Amygdala (tissue), 56 donors: ENCODE results near the gene TAB2.

Source experiments
- DNase-seq, 56 donors: peaks; one replicate each; lab custom pipeline; 2025; lab: John Stamatoyannopoulos, UW

The TAB2 gene

GRCh38 chr6:149363154-149363553 lies 45.6 kb downstream of the TAB2 start:
- no peak for DNase-seq

DNA sequence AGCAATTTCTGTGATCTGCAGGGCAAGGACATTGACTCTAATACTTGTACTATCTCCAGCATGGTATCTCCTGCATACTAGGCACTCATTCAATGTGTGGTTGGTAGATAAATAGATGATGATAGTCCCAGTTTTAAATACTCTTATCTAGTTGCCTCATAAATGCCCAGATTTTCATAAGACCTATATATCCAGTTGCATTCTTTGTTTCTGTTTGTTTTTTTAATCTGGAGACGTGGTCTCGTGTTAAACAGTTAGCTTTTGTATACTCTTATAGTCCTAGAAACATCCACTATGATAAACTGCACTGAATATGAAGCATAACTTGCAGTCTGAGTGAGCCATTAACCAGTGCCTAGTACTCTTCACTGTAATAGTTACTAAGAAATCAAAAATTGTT lies 47.0 kb downstream of the TAB2 start:
- no peak for DNase-seq

DNA sequence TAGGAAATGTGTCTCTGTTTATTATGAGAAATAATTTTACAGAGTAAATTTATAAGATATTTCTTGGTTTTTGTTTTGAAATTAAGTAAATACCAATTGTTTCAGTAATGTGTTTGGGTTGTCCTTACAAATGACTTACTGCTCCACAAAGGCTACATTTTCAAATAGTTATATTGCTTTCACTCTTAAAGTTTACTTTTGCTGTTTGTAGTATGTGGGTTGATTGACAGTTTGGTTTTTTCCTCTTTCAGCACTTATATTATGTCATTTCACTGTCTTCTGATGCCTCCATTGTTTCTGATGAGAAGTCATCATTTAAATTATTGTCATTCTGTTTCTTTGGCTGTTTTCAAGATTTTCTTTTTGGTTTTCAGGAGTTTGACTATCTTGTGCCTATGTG lies 47.7 kb downstream of the TAB2 start:
- no peak for DNase-seq

DNA sequence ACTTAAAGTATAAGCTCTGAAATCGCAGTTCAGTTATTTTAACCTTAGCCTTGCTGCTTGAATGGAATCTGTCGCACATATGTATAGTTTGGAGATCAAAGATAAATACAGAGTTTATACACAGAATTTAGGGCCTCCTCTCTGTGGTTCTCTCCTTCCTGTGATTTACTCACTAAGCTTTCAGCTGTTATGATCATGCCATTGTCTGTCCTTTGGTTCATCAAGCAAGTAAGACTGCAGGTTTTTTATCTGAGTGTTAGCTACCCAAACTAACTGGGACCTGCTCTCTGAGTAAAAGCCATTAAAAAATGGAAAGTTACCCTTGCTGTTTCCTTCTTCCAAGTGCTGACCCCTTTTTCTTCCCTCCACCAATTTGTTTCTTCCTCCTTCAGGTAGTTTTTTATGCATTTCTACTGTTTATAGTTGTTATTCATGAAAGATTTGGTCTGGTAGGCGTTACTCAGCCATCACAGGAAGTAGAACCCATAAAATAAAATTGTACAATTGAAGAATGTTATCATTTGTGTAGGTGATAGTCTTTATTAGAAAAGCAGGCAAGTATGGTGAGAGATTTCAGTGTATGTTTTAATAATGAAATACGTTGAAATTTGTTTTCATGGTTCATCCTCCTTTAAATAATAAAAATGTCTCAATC lies 48.9 kb downstream of the TAB2 start:
- DNase-seq = no peak

DNA sequence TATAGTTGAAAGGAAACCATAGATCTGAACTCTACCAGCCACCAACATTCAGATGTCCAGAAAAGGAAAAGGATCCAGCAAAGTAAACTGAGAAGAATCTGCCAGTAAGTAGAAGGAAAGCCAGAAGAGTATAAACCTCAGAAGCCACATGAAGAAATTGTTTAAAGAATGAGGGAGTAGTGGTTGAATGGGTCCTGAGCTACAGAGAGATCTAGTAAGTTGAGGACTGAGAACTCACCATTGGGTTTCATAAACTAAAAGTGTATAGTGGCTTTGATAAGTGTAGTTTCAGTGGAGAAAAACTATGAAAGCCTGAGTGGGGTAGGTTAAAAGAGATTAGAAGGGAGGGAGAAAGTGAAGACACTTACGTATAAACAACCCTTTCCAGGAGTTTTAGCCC lies 50.6 kb downstream of the TAB2 start:
- DNase-seq = no peak

DNA sequence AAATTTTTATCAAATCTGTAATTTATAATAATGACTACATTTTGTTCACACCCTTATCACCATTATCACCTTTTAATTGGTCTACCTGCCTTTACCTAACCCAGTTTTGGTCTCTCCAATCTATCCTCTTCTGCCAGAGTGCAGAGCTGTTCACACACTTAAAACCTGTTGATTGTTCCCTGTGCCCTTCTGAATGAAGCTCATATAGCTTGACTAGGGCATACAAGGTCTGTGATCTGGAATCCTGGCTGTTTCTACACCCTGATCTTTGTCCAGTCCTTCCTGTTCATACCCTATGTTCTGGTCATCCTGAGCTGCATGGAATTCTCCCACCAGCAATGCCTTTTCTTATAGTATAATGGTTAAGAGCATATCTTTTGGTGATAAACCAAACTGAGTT lies 53.6 kb downstream of the TAB2 start:
- no peak for DNase-seq

- DNase-seq = no peak
These were observed 54.5 kb downstream of the TAB2 start for GRCh38 chr6:149372062-149372461.

DNA sequence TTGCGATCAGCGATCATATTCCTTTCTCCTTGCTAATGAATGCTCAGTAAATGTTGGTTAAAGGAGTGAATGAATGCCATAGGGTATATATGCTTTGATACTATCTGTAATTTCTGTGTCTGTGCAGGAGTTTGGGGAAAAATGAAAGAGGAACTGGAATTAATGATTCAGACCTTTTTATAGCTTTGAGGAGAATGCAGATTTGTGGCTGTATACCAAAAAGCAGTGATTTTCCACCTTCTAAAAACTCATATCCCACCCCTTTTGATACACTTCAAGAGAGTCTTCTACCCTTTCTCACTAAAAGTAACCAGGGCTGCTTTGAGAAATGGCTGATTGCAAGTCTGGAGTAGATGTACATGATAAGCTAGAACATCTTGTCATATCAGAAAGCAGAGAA lies 56.0 kb downstream of the TAB2 start:
- DNase-seq = no peak

- no peak for DNase-seq
These were observed 62.5 kb downstream of the TAB2 start for GRCh38 chr6:149379977-149380376.

GRCh38 chr6:149380523-149380922 lies 63.0 kb downstream of the TAB2 start:
- DNase-seq = no peak

DNA sequence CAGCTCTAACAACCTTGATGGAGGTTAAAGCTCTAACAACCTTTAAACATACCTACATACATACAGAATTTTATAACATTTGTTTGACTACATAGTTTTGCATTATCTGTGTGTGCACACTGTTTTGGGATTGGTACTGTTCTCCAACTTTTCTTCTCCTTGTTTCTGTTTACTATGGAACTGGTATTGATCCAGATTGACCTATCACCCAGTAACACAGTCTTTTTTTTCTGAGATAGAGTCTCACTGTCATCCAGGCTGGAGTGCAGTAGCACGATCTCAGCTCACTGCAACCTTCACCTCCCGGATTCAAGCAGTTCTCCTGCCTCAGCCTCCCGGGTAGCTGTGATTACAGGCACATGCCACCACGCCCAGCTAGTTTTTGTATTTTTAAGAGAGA lies 65.9 kb downstream of the TAB2 start:
- no peak for DNase-seq

GRCh38 chr6:149384464-149384863 lies 67.0 kb downstream of the TAB2 start:
- no peak for DNase-seq

DNA sequence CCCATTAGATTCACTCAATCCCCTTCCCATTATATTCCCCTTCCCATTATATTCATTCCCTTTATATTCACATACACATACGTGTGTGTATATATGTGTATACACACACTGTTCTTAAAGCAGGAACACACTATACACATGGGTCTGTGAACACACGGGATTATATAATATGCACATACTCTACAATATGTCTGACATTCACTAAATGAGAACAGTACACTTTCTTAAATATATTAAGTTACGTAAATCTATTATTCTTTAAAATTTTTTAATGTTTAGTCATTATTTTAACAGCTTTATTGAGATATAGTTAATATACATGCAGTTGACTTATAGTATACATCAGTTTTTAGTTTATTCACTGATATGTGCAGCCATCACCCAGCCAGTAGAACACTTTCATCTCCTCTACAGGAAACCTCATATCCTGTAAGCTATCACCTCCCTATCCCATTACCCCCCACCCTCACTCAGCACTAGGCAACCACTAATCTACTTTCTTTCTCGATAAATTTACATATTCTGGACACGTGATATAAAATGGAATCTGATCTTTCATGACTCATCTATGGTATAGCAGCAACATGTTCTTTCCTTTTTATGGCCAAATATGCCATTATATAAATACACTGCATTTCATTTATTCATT lies 68.6 kb downstream of the TAB2 start:
- DNase-seq = no peak

DNA sequence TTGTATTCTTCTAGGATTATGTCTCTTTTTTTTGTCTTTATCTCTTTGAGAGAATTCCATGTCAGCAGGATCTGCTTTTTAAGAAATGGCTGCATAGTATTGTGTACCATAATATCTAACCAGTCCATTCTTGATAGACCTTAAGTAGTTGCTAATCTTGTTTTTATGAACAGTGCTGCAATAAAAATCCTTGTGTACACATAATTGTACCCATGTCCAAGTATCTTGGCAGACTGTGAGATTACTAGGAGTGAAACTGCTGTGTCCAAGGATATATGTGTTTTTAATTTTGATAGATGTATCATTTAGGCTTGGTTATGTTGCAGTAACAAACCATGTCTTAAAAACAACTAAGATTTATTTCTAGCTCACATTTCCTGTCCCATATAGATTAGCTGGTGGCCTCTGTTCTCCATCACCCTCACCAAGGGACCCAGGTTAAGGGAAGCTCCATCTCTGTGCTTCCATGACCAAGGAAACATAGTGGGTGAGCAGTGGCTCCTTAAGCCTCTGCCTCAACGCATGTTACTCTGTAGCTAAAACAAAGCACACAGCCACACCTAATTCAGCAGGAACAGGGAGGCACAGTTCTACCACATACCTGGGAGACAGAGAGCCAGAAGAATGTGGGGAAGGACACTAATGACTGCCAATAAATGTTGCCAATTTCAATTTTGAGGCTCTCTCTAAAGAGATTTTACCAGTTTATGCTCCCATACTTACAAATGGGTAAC lies 70.4 kb downstream of the TAB2 start:
- no peak for DNase-seq

- DNase-seq = no peak
These were observed 72.2 kb downstream of the TAB2 start for GRCh38 chr6:149389509-149390297.

DNA sequence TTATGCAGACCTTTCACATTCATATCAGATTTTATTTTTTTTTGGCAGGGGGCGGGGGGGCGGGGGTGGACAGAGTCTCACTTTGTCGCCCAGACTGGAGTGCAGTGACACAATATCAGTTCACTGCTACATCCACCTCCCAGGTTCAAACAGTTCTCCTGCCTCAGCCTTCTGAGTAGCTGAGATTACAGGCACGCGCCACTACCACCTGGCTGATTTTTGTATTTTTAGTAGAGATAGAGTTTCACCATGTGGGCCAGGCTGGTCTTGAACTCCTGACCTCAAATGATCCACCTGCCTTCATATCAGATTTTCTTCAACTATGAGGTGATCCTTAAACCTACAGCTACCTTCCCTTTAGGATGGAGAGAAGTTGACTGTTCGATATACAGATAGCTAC lies 74.6 kb downstream of the TAB2 start:
- no peak for DNase-seq

- no peak for DNase-seq
These were observed 75.0 kb downstream of the TAB2 start for GRCh38 chr6:149392535-149392934.

GRCh38 chr6:149393002-149393679 lies 75.6 kb downstream of the TAB2 start:
- no peak for DNase-seq

DNA sequence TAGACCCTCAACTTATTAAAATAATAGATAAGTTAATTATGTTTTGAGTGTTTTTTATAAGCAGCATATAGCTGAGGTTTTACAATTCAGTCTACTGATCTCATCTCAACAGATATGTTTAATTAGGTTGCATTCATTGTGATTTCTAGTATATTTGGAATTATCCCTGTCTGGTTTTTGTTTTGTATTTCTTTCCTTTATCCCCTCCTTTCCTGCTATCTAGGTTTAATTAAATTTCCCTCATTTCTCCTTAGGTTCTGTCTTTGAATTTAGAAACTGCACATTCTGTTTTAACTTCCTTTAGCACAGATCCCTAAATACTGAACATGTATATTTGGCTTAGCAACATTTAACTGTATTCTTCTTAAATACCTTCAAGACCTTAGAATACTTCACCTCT lies 77.7 kb downstream of the TAB2 start:
- no peak for DNase-seq

GRCh38 chr6:149397384-149397783 lies 79.9 kb downstream of the TAB2 start:
- DNase-seq = no peak

- no peak for DNase-seq
These were observed 82.5 kb downstream of the TAB2 start, which contains the start of gene SUMO4 for GRCh38 chr6:149400050-149400449. TSS of gene SUMO4 (plus strand) at chr6:149400262. CDS start at chr6:149400392, 130 bp downstream.
